ENCODE results near the gene RAP1GDS1. TPM values are rescaled to one million over a fixed set of nuclear protein-coding genes. Genes with fewer than 3 reads are reported as not detected.

The RAP1GDS1 gene
- total and polyA plus RNA-seq, 8 donors: 8.7 to 49.9 (median 13.9) TPM

- TF ChIP-seq POLR2A (IDR thresholded peaks at IDR 0.05): no peak
- TF ChIP-seq EP300 (IDR thresholded peaks at IDR 0.05): no peak
- TF ChIP-seq, protein P1, sequence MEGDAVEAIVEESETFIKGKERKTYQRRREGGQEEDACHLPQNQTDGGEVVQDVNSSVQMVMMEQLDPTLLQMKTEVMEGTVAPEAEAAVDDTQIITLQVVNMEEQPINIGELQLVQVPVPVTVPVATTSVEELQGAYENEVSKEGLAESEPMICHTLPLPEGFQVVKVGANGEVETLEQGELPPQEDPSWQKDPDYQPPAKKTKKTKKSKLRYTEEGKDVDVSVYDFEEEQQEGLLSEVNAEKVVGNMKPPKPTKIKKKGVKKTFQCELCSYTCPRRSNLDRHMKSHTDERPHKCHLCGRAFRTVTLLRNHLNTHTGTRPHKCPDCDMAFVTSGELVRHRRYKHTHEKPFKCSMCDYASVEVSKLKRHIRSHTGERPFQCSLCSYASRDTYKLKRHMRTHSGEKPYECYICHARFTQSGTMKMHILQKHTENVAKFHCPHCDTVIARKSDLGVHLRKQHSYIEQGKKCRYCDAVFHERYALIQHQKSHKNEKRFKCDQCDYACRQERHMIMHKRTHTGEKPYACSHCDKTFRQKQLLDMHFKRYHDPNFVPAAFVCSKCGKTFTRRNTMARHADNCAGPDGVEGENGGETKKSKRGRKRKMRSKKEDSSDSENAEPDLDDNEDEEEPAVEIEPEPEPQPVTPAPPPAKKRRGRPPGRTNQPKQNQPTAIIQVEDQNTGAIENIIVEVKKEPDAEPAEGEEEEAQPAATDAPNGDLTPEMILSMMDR (IDR thresholded peaks at IDR 0.05): no peak
- no peak for TF ChIP-seq POLR2AphosphoS5 (IDR thresholded peaks at IDR 0.05)
- Histone ChIP-seq H3K4me3 (no peak overlapping the region), H3K4me1 (peaks cover 0 to 5% (median 5%) of the 10 kb centered on the region in 4 donors), H3K9me3 (peaks cover 0 to 18% (median 9%) of the 10 kb centered on the region in 4 donors), H3K36me3 (no peaks in the 10 kb centered on the region), H3K27ac (no peak overlapping the region), H3K27me3 (no peaks in the 10 kb centered on the region)
- DNase-seq: no peak
- intact Hi-C loops (cut with DNase I; ENCODE audit: low total_unique reads): no loop called here
Measured at GRCh38 chr4:98300706-98301105, 39.5 kb downstream of the RAP1GDS1 start.

DNA sequence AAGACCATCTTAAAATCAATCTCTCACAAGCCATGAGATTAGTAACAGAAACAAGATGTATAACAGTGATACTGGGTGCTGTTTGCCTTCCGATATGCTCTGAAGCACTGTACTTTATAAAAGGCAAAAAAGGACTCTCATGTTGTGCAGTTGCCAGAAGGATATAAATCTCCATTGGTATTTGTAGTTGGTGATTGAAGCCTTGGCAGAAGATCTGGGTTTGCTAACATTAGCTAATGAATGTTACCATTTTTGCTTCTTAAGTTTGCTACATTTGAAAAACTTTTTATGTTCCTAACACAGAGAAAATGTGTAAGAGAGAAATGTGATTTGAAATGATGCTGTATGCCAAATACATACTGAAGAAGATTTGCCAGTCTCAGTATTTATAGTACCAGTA lies 44.4 kb downstream of the RAP1GDS1 start:
- intact Hi-C loops (cut with DNase I; ENCODE audit: low total_unique reads): no loop called here
- Histone ChIP-seq H3K4me3 (no peak overlapping the region), H3K27me3 (no peaks in the 10 kb centered on the region), H3K4me1 (peaks cover 0 to 10% (median 7%) of the 10 kb centered on the region in 4 donors), H3K9me3 (peaks cover 0 to 18% (median 9%) of the 10 kb centered on the region in 4 donors), H3K27ac (no peak overlapping the region), H3K36me3 (no peaks in the 10 kb centered on the region)
- no peak for TF ChIP-seq POLR2AphosphoS5 (IDR thresholded peaks at IDR 0.05)
- no peak for TF ChIP-seq POLR2A (IDR thresholded peaks at IDR 0.05)
- DNase-seq: no peak
- WGBS, 5 donors: 57 to 85% (median 70%) methylated on average over 1 of the region's 1 CpG

DNA sequence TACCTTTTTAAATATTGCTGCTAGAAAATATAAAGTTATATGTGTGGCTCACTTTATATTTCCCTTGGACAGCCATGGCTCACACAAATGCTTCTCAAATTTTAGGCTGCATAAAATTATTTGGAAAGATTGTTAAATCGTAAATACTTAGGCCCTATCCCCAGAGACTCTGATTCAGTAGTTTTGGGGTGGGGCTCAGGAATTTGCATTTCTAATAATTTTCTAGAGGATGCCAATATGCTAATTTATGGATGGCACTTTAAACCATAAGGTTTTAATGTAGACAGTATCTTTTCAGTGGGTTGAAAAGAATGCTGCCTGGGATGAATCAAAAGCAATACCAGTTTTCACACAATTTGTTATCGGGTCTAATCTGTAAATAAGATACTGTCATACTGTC lies 49.7 kb downstream of the RAP1GDS1 start:
- WGBS, 5 donors: 93 to 95% (median 94%) methylated on average over 2 of the region's 2 CpGs
- Histone ChIP-seq H3K36me3 (no peaks in the 10 kb centered on the region), H3K4me1 (peaks cover 0 to 3% (median under 1%) of the 10 kb centered on the region in 4 donors), H3K9me3 (no peaks in the 10 kb centered on the region), H3K4me3 (no peak overlapping the region), H3K27ac (no peak overlapping the region), H3K27me3 (no peaks in the 10 kb centered on the region)
- intact Hi-C loops (cut with DNase I; ENCODE audit: low total_unique reads): no loop called here
- TF ChIP-seq EP300 (IDR thresholded peaks at IDR 0.05) (no peak), POLR2AphosphoS5 (IDR thresholded peaks at IDR 0.05) (no peak), POLR2A (IDR thresholded peaks at IDR 0.05) (no peak)
- TF ChIP-seq, protein P1 (IDR thresholded peaks at IDR 0.05): no peak
- no peak for DNase-seq

GRCh38 chr4:98311656-98312055 lies 50.5 kb downstream of the RAP1GDS1 start:
- intact Hi-C loops (cut with DNase I; ENCODE audit: low total_unique reads): no loop called here
- 95 to 98% (median 97%) methylated on average over 4 of the region's 4 CpGs for WGBS, 5 donors

More at GRCh38 chr4:98311656-98312055, 50.5 kb downstream of the RAP1GDS1 start:
- TF ChIP-seq POLR2A (IDR thresholded peaks at IDR 0.05) (no peak), POLR2AphosphoS5 (IDR thresholded peaks at IDR 0.05) (no peak), EP300 (IDR thresholded peaks at IDR 0.05) (no peak)
- TF ChIP-seq, protein P1 (IDR thresholded peaks at IDR 0.05): no peak
- H3K4me1 ChIP-seq: no peaks in the 10 kb centered on the region
- H3K36me3 ChIP-seq: no peaks in the 10 kb centered on the region
- no peak overlapping the region for H3K27ac ChIP-seq
- no peaks in the 10 kb centered on the region for H3K9me3 ChIP-seq
- no peaks in the 10 kb centered on the region for H3K27me3 ChIP-seq
- no peak for DNase-seq
- H3K4me3 ChIP-seq: no peak overlapping the region

Measured in stomach (tissue), 9 donors.